B cell (primary cell): ENCODE measurements around the gene EML3.

Experiments used
- CTCF ChIP-seq: fragments of 200-600 bp; IDR thresholded peaks from one replicate; pipeline ENCODE4 v1.8.0; 2022; ENCODE audit warnings: antibody characterized with exemption, mild to moderate bottlenecking
- EZH2 ChIP-seq: IDR thresholded peaks from 2 replicates; pipeline ENCODE4 v1.6.1; 2012; ENCODE audit warnings: borderline replicate concordance, low read depth, mild to moderate bottlenecking, moderate library complexity, low read length; ENCODE audit not compliant: insufficient read depth, poor library complexity, severe bottlenecking

GRCh38 chr11:62627713-62628112 is 15.1 kb upstream of the EML3 start:
- no peak for TF ChIP-seq CTCF
- no peak for TF ChIP-seq EZH2
